BLaER1 (cell line): ENCODE data around the gene BTBD17.

Source experiments
- H3K27ac ChIP-seq: shearing (Covaris generic); formaldehyde crosslinking; 2 replicates; pipeline ENCODE4 v1.8.1; 2022
- H3K27me3 ChIP-seq: shearing (Covaris generic); formaldehyde crosslinking; 2 replicates; pipeline ENCODE4 v1.8.1; 2022
- H3K36me3 ChIP-seq: shearing (Covaris generic); formaldehyde crosslinking; 2 replicates; pipeline ENCODE4 v1.8.1; 2022
- H3K4me1 ChIP-seq: shearing (Covaris generic); formaldehyde crosslinking; 2 replicates; pipeline ENCODE4 v1.8.1; 2022
- H3K4me2 ChIP-seq: shearing (Covaris generic); formaldehyde crosslinking; 2 replicates; pipeline ENCODE4 v1.8.1; 2022
- H3K4me3 ChIP-seq: shearing (Covaris generic); formaldehyde crosslinking; 2 replicates; pipeline ENCODE4 v1.8.1; 2022
- H3K9ac ChIP-seq: shearing (Covaris generic); formaldehyde crosslinking; 2 replicates; pipeline ENCODE4 v1.8.1; 2022
- H3K9me3 ChIP-seq: shearing (Covaris generic); formaldehyde crosslinking; 2 replicates; pipeline ENCODE4 v1.8.1; 2022
- H4K20me1 ChIP-seq: shearing (Covaris generic); formaldehyde crosslinking; 2 replicates; pipeline ENCODE4 v1.8.1; 2022
- Cebpa-rat ChIP-seq: shearing (Covaris generic); IDR thresholded peaks from 2 replicates; pipeline ENCODE4 v1.8.1; 2022

The BTBD17 gene

DNA sequence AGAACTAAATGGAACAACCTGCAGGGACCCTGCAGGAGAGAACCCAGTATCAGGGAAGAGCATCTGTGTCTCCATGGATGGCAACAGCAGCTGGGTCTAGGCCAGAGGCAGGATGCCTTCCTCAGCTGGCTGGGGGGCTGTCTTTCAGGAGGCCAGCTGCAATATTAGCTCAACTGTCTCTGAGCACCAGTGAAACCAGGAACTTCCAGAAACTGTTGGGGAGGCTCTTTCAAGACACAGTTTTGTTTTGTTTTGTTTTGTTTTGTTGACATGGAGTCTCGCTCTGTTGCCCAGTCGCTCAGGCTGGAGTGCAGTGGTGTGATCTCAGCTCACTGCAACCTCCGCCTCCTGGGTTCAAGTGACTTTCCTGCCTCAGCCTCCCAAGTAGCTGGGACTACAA lies 13.2 kb upstream of the BTBD17 start:
- Histone ChIP-seq H3K27me3 (no peaks in the 10 kb centered on the region), H3K4me3 (no peak overlapping the region), H3K9ac (no peak overlapping the region), H3K4me1 (peaks cover 63% of the 10 kb centered on the region), H4K20me1 (no peaks in the 10 kb centered on the region), H3K36me3 (no peaks in the 10 kb centered on the region), H3K27ac (no peak overlapping the region), H3K9me3 (no peaks in the 10 kb centered on the region), H3K4me2 (peak overlapping the region; percentile 56)
- TF ChIP-seq Cebpa-rat, result no peak

DNA sequence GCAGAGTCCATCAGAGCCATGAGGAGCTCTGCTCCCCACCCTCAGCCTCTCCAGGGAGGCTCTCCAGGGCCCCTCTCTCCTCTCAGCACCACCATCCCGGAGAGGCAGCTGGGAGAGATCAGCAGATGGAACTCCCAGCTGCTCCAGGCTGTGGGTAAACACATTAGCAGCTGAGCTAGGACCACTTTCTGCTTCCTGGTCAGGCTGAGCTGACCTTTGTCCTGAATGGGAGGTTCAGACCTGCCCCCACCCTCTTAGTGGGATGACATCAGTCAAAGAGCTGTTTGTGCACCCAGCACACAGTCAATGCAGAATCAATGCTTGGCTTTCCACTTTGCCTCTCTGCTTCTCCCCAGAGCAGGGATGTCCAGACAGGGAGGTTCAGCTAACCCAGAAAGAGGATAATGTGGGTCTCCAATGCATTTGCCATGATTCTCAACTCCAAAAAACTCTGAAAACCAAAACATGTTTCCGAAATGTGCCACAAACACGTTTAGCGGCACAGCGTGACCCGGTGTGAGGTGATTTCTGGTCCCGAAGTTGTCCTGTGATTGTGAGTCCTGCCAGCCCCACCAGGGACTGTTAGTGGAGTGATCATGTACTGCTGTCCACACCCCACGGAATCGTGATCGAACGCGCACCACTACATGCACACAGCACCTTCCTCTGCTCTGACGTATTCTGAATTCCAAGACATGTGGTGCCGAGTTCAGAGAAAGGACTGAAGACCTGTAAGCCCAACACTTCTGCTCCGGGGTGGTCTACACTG lies 12.4 kb upstream of the BTBD17 start:
- peak overlapping the region; percentile 56 for H3K4me2 ChIP-seq
- no peak overlapping the region for H3K4me3 ChIP-seq
- no peaks in the 10 kb centered on the region for H3K9me3 ChIP-seq
- no peaks in the 10 kb centered on the region for H3K27me3 ChIP-seq
- no peak overlapping the region for H3K9ac ChIP-seq
- peak overlapping the region; percentile 35; the same call in 1 of the 2 replicates for H3K27ac ChIP-seq
- TF ChIP-seq Cebpa-rat, result no peak
- H3K4me1 ChIP-seq, result peaks cover 63% of the 10 kb centered on the region
- H4K20me1 ChIP-seq, result peaks cover under 1% of the 10 kb centered on the region; the same call in 1 of the 2 replicates
- no peaks in the 10 kb centered on the region for H3K36me3 ChIP-seq

DNA sequence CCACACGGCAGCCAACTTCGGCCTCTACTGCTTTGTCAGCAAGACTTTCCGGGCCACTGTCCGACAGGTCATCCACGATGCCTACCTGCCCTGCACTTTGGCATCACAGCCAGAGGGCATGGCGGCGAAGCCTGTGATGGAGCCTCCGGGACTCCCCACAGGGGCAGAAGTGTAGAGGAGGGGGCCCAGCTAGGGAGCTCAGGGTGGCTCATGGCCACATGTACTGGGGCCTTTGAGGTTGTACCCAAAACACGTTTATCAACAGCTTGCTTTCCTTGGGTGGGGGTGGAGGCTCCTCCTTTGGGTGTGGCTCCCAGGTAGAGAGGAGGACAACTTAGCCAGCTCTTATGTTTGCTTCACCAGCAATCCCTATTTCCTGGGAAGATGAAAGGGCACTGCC lies 10.8 kb upstream of the BTBD17 start:
- Histone ChIP-seq H3K4me3 (no peak overlapping the region), H4K20me1 (peaks cover 6% of the 10 kb centered on the region; the same call in 1 of the 2 replicates), H3K4me2 (no peak overlapping the region), H3K4me1 (peaks cover 58% of the 10 kb centered on the region), H3K27ac (no peak overlapping the region), H3K9me3 (no peaks in the 10 kb centered on the region), H3K36me3 (no peaks in the 10 kb centered on the region), H3K9ac (no peak overlapping the region), H3K27me3 (no peaks in the 10 kb centered on the region)
- no peak for TF ChIP-seq Cebpa-rat

DNA sequence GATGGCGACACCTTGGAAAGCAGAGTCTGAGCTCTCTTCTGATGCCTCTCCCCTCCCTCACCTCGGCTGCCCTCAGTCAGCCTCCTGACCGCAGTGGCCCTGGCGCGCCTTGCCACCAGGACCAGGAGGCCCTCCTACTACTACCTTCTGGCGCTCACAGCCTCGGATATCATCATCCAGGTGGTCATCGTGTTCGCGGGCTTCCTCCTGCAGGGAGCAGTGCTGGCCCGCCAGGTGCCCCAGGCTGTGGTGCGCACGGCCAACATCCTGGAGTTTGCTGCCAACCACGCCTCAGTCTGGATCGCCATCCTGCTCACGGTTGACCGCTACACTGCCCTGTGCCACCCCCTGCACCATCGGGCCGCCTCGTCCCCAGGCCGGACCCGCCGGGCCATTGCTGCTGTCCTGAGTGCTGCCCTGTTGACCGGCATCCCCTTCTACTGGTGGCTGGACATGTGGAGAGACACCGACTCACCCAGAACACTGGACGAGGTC lies 10.0 kb upstream of the BTBD17 start:
- Histone ChIP-seq H3K27ac (no peak overlapping the region), H3K36me3 (no peaks in the 10 kb centered on the region), H3K4me2 (no peak overlapping the region), H4K20me1 (peaks cover 6% of the 10 kb centered on the region; the same call in 1 of the 2 replicates), H3K9me3 (no peaks in the 10 kb centered on the region), H3K4me3 (no peak overlapping the region), H3K27me3 (no peaks in the 10 kb centered on the region), H3K4me1 (peaks cover 51% of the 10 kb centered on the region), H3K9ac (no peak overlapping the region)
- no peak for TF ChIP-seq Cebpa-rat

DNA sequence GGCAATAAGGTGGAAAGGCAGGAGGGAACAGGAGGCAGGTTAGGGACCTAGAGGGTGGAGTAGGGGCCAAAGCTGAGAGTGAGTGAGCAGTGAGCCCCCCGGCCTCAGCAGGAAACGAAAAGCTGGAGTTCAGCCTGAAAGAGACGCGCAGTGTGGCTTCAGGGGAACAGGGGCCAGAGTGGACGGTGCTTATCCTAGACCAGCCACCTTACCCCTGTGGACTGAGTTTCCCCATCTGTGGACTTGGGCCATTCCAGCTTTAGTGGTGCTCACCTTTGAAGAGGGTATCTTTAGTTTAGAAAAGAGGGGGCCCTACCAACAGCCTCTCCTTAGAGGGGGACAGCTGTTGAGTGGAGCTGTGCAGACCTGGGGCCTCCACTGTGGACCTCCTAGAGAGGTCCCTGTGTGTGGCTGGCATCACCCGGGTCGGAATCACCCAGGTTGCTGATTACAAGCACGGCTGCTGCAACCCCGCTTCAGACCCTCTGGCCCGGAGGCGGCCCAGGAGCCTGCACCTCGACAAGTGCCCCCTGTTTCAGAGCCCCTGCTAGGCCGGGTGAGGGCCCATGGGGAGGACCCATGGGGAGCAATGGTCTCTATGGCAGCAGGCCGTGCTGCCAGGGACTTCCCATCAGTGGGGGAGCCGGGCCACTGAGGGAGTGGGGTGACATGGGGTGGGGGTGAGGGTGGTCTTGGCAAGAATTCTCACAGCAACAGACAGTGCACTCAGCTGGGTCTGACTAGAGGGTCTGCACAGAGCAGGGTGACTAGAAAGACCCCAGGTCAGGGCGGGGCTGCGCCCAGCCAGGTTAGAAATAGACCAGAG lies 8.2 kb upstream of the BTBD17 start:
- no peaks in the 10 kb centered on the region for H3K36me3 ChIP-seq
- no peak overlapping the region for H3K9ac ChIP-seq
- H3K4me2 ChIP-seq, result peak overlapping the region; percentile 92
- no peaks in the 10 kb centered on the region for H3K27me3 ChIP-seq
- H3K4me1 ChIP-seq, result peaks cover 40% of the 10 kb centered on the region
- peaks cover 6% of the 10 kb centered on the region; the same call in 1 of the 2 replicates for H4K20me1 ChIP-seq
- TF ChIP-seq Cebpa-rat, result no peak
- no peak overlapping the region for H3K4me3 ChIP-seq
- H3K27ac ChIP-seq, result no peak overlapping the region
- no peaks in the 10 kb centered on the region for H3K9me3 ChIP-seq

DNA sequence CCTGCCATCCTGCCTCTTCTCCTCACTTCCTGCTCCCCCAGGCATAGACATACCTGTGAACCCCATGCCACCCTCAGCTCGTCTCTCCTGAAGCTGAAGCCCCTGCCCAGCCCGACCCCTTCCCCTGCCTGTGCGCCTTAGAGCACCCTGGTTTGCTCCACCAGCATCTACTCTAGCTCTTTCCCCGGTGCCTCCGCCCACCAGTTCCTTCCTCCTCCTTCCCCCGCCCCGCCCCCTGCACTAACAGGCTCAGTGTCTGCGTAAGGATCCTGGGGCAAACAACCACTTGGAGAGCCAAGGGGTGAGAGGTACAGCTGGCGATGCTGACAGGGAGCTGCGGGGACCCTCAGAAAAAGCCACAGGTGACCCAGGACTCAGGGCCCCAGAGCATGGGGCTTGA lies 7.6 kb upstream of the BTBD17 start:
- no peaks in the 10 kb centered on the region for H3K9me3 ChIP-seq
- H3K4me2 ChIP-seq, result peak overlapping the region; percentile 92
- peak overlapping the region; percentile 15; the same call in 1 of the 2 replicates for H3K4me3 ChIP-seq
- 0 out of 2 replicates have a peak overlapping the region, but pooled peaks have one; percentile 18 for H3K27ac ChIP-seq
- TF ChIP-seq Cebpa-rat, result no peak
- peaks cover 33% of the 10 kb centered on the region for H3K4me1 ChIP-seq
- H3K36me3 ChIP-seq, result no peaks in the 10 kb centered on the region
- H3K27me3 ChIP-seq, result no peaks in the 10 kb centered on the region
- 0 out of 2 replicates have a peak overlapping the region, but pooled peaks have one; percentile 24 for H3K9ac ChIP-seq
- H4K20me1 ChIP-seq, result peaks cover 6% of the 10 kb centered on the region; the same call in 1 of the 2 replicates

DNA sequence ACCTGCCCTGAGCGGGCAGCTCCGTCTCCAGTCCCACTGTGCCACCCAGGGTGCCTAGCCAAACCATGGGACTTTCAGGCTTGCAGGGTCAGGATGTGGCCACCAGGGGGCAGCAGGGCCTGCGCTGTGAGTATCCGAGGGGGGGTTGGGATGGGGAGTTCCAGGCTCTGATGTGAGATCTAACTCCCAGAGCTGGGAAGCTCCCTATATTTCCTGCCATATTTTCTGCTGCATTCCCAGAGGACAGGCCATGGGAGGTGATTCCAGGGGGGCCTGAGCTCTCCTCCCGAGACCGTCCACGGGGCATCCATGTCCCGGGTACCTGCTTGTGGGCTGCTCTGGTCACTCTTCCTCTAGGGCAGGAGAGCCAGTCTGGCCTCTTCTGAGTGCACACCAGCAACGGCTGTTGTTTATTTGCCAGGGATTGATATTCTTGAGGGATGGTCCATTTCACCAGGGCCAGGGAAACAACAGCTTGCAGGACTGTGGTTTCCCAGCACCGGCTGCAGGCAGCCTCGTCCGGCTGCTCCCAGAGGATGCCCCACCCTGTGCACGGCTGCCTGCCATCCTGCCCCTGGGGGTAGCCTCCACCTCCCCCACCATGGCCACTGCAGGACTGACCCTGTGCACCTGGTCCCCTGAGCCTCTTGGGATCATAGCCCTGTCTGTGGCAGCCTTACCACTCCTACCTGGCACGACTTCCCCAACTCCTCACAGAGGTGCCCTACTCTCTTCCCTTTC lies 6.8 kb upstream of the BTBD17 start:
- Histone ChIP-seq H3K9me3 (no peaks in the 10 kb centered on the region), H3K36me3 (no peaks in the 10 kb centered on the region), H3K4me3 (peak overlapping the region; percentile 15; the same call in 1 of the 2 replicates), H4K20me1 (peaks cover 6% of the 10 kb centered on the region; the same call in 1 of the 2 replicates), H3K27me3 (no peaks in the 10 kb centered on the region), H3K27ac (0 out of 2 replicates have a peak overlapping the region, but pooled peaks have one; percentile 18), H3K9ac (0 out of 2 replicates have a peak overlapping the region, but pooled peaks have one; percentile 24), H3K4me1 (peaks cover 26% of the 10 kb centered on the region), H3K4me2 (peak overlapping the region; percentile 92)
- TF ChIP-seq Cebpa-rat, result no peak

DNA sequence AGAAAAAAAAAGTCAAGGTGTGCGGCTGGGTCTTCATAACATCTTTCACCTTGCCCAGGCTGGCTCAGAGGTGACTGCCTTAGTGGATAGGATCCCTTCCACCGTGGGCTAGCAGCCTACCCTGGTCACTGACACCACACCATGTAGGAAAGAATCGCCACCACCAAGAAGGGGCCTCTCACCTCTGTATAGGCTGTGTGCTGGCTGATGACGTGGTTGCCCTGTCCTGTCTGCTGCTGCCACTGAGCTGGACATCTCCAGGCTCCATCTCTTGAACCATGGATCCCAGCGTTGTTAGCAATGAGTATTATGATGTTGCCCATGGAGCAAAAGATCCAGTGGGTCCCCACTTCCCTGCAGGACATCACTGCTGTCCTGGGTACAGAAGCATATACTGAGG lies 5.5 kb upstream of the BTBD17 start, which contains the start of gene GPR142:
GPR142 (plus strand) TSS at position 301 of the 400 bp plus-strand sequence. CDS start 2,035 bp downstream, outside the sequence.
- Histone ChIP-seq H3K4me3 (no peak within 1 kb of the TSS), H3K27ac (no peak within 1 kb of the TSS), H4K20me1 (peaks cover 6% of the 10 kb centered on the region; the same call in 1 of the 2 replicates), H3K27me3 (no peaks in the 10 kb centered on the region), H3K9me3 (no peaks in the 10 kb centered on the region), H3K4me1 (peaks cover 34% of the 10 kb centered on the region), H3K9ac (no peak within 1 kb of the TSS), H3K36me3 (no peaks in the 10 kb centered on the region), H3K4me2 (peak within 1 kb of the TSS; percentile 92)
- no peak for TF ChIP-seq Cebpa-rat
